ENCODE measurements around the gene PDGFA. TPM values are rescaled to one million over a fixed set of nuclear protein-coding genes. Genes with fewer than 3 reads are reported as not detected.

Gene PDGFA
- total and polyA plus RNA-seq, 3 donors from 2014 or later: 7.2 to 13.8 (median 13.8) TPM

GRCh38 chr7:482521-483083 is 37.0 kb downstream of the PDGFA start:
- intact Hi-C loops (cut with DNase I; ENCODE audit: low total_unique reads): no loop called here
- 88 to 94% methylated on average over 1 of the region's 1 CpG for WGBS, 2 donors
- H3K27me3 ChIP-seq: no peaks in the 10 kb centered on the region
- H3K36me3 ChIP-seq (ENCODE audit: low read depth, missing control alignments): no peaks in the 10 kb centered on the region
- no peaks in the 10 kb centered on the region for H3K4me1 ChIP-seq
- no peak overlapping the region for H3K4me3 ChIP-seq
- no peaks in the 10 kb centered on the region for H3K9me3 ChIP-seq
- no peak for DNase-seq
- no peak for TF ChIP-seq POLR2A (IDR thresholded peaks at IDR 0.05)
- no peak for TF ChIP-seq CTCF (IDR thresholded peaks at IDR 0.05)
- no peak overlapping the region for H3K27ac ChIP-seq

GRCh38 chr7:481219-481930 is 38.3 kb downstream of the PDGFA start:
- DNase-seq: no peak
- Histone ChIP-seq H3K4me3 (no peak overlapping the region), H3K9me3 (no peaks in the 10 kb centered on the region), H3K27me3 (no peaks in the 10 kb centered on the region), H3K4me1 (no peaks in the 10 kb centered on the region), H3K36me3 (ENCODE audit: low read depth, missing control alignments) (no peaks in the 10 kb centered on the region), H3K27ac (no peak overlapping the region)
- no peak for TF ChIP-seq POLR2A (IDR thresholded peaks at IDR 0.05)
- no peak for TF ChIP-seq CTCF (IDR thresholded peaks at IDR 0.05)
- intact Hi-C loops (cut with DNase I; ENCODE audit: low total_unique reads): no loop called here
- WGBS, 2 donors: 74 to 90% methylated on average over 11 to 15 of the region's 15 CpGs

- H3K36me3 ChIP-seq (ENCODE audit: low read depth, missing control alignments): no peaks in the 10 kb centered on the region
- no peaks in the 10 kb centered on the region for H3K4me1 ChIP-seq
- H3K4me3 ChIP-seq: no peak overlapping the region
- H3K9me3 ChIP-seq: no peaks in the 10 kb centered on the region
- intact Hi-C loops (cut with DNase I; ENCODE audit: low total_unique reads): no loop called here
- H3K27me3 ChIP-seq: no peaks in the 10 kb centered on the region
- no peak for DNase-seq
- H3K27ac ChIP-seq: no peak overlapping the region
- WGBS, 2 donors: 66 to 75% methylated on average over 7 to 14 of the region's 14 CpGs
- TF ChIP-seq CTCF (IDR thresholded peaks at IDR 0.05) (no peak), POLR2A (IDR thresholded peaks at IDR 0.05) (no peak)
Observed at GRCh38 chr7:480531-481218, 39.0 kb downstream of the PDGFA start.

- no peak for DNase-seq
- Histone ChIP-seq H3K36me3 (ENCODE audit: low read depth, missing control alignments) (no peaks in the 10 kb centered on the region), H3K4me1 (no peaks in the 10 kb centered on the region), H3K27ac (no peak overlapping the region), H3K27me3 (no peaks in the 10 kb centered on the region), H3K9me3 (no peaks in the 10 kb centered on the region), H3K4me3 (no peak overlapping the region)
- WGBS, 2 donors: 46 to 70% methylated on average over 10 to 15 of the region's 15 CpGs
- no peak for TF ChIP-seq POLR2A (IDR thresholded peaks at IDR 0.05)
- no peak for TF ChIP-seq CTCF (IDR thresholded peaks at IDR 0.05)
- intact Hi-C loops (cut with DNase I; ENCODE audit: low total_unique reads): no loop called here
Observed at GRCh38 chr7:479948-480499, 39.6 kb downstream of the PDGFA start.
